HepG2 (cell line): ENCODE results near the gene ANAPC2. TPM values are rescaled to one million over a fixed set of nuclear protein-coding genes. Genes with fewer than 3 reads are reported as not detected.

Experiments used
- MEIS1 ChIP-seq: sonication (generic); formaldehyde crosslinking; IDR thresholded peaks from 2 replicates; pipeline ENCODE4 v1.9.0; 2021; ENCODE audit warnings: mild to moderate bottlenecking, missing genetic modification reagents, moderate library complexity, borderline replicate concordance
- NFYB ChIP-seq: sonication (generic); formaldehyde crosslinking; IDR thresholded peaks from 2 replicates; pipeline ENCODE4 v1.4.0; 2020; ENCODE audit warnings: missing genetic modification reagents
- PRDM15 ChIP-seq: sonication (generic); formaldehyde crosslinking; IDR thresholded peaks from 2 replicates; pipeline ENCODE4 v1.4.0; 2020; ENCODE audit warnings: missing genetic modification reagents
- SALL1 ChIP-seq: sonication (generic); formaldehyde crosslinking; IDR thresholded peaks from 2 replicates; pipeline ENCODE4 v1.8.0; 2022; ENCODE audit warnings: mild to moderate bottlenecking, missing genetic modification reagents
- SETDB1 ChIP-seq: sonication (generic); formaldehyde crosslinking; IDR thresholded peaks from 2 replicates; pipeline ENCODE4 v1.5.1; 2020; ENCODE audit warnings: missing genetic modification reagents, mild to moderate bottlenecking, borderline replicate concordance
- SRSF4 ChIP-seq: fragments of 200-400 bp; formaldehyde crosslinking; IDR thresholded peaks from one replicate; pipeline ENCODE4 v1.6.1; 2018; ENCODE audit warnings: mild to moderate bottlenecking, low read depth, low read length, moderate library complexity; ENCODE audit not compliant: poor library complexity, severe bottlenecking
- STAG1 ChIP-seq: sonication (generic); formaldehyde crosslinking; IDR thresholded peaks from 2 replicates; pipeline ENCODE4 v1.4.0; 2020; ENCODE audit warnings: missing genetic modification reagents
- ZNF263 ChIP-seq: sonication (generic); formaldehyde crosslinking; IDR thresholded peaks from 2 replicates; pipeline ENCODE4 v1.4.0; 2020; ENCODE audit warnings: missing genetic modification reagents
- ZNF558 ChIP-seq: sonication (generic); formaldehyde crosslinking; IDR thresholded peaks from 2 replicates; pipeline ENCODE4 v1.9.0; 2022; ENCODE audit warnings: mild to moderate bottlenecking, missing genetic modification reagents, borderline replicate concordance
- ZNF563 ChIP-seq: sonication (generic); formaldehyde crosslinking; IDR thresholded peaks from 2 replicates; pipeline ENCODE4 v1.8.0; 2022; ENCODE audit warnings: mild to moderate bottlenecking, moderate library complexity, missing genetic modification reagents
- polyA plus RNA-seq, 8 experiments: library from polyadenylated mRNA; depleted of rRNA in 3 of 8; stranded (reverse) in 7 of 8; unstranded in 1 of 8; fragments of >200 nt; fragmentation: Illumina TruSeq in 4 of 8; extraction: Trizol in 4 of 8; gene quantifications; 2 replicates each; pipeline versions ENCODE4 v1.2.1 to v1.2.3, GENCODE V29; 2011 to 2016; ENCODE audit warnings: low read depth in 4 of 8, missing spikeins in 1 of 8, mixed read lengths in 1 of 8; ENCODE audit not compliant: insufficient read depth in 1 of 8
- total RNA-seq, 5 experiments: library from RNA; depleted of rRNA; stranded (reverse); fragments of >200 nt; fragmentation: Illumina TruSeq; extraction: Trizol; gene quantifications; 2 replicates each; pipeline ENCODE4 v1.2.3, GENCODE V29; 2016; ENCODE audit warnings: low read depth in 1 of 5
- TF ChIP-seq, protein P1 (sequence below): IDR thresholded peaks from 2 replicates; pipeline ENCODE4 v1.6.1; 2016; ENCODE audit warnings: control low read depth
- TF ChIP-seq, protein P2 (sequence below): sonication (generic); formaldehyde crosslinking; IDR thresholded peaks from 2 replicates; pipeline ENCODE4; 2020; ENCODE audit warnings: missing genetic modification reagents, mild to moderate bottlenecking, borderline replicate concordance
- TF ChIP-seq, protein P3 (sequence below): sonication (generic); formaldehyde crosslinking; IDR thresholded peaks from 2 replicates; pipeline ENCODE4 v1.9.0; 2021; ENCODE audit warnings: missing genetic modification reagents, borderline replicate concordance
- TF ChIP-seq, protein P4 (sequence below): IDR thresholded peaks from 2 replicates; pipeline ENCODE4 v1.6.1; 2012; ENCODE audit warnings: low read depth, low read length, improper control_type of control experiment

Gene ANAPC2
- total and polyA plus RNA-seq, 2 of the 13 experiments (the other 11 are each of a cell fraction or from before 2014, with no cell fraction given) = 12.3 to 15.4 TPM

GRCh38 chr9:137223078-137223970 is 35.0 kb upstream of the ANAPC2 start (continued):
- TF ChIP-seq, protein P1, sequence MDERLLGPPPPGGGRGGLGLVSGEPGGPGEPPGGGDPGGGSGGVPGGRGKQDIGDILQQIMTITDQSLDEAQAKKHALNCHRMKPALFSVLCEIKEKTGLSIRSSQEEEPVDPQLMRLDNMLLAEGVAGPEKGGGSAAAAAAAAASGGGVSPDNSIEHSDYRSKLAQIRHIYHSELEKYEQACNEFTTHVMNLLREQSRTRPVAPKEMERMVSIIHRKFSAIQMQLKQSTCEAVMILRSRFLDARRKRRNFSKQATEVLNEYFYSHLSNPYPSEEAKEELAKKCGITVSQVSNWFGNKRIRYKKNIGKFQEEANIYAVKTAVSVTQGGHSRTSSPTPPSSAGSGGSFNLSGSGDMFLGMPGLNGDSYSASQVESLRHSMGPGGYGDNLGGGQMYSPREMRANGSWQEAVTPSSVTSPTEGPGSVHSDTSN (CRISPR knock-in tag) = 0 out of 2 replicates have a peak, but pooled peaks have one; percentile 33
- TF ChIP-seq, protein P2, sequence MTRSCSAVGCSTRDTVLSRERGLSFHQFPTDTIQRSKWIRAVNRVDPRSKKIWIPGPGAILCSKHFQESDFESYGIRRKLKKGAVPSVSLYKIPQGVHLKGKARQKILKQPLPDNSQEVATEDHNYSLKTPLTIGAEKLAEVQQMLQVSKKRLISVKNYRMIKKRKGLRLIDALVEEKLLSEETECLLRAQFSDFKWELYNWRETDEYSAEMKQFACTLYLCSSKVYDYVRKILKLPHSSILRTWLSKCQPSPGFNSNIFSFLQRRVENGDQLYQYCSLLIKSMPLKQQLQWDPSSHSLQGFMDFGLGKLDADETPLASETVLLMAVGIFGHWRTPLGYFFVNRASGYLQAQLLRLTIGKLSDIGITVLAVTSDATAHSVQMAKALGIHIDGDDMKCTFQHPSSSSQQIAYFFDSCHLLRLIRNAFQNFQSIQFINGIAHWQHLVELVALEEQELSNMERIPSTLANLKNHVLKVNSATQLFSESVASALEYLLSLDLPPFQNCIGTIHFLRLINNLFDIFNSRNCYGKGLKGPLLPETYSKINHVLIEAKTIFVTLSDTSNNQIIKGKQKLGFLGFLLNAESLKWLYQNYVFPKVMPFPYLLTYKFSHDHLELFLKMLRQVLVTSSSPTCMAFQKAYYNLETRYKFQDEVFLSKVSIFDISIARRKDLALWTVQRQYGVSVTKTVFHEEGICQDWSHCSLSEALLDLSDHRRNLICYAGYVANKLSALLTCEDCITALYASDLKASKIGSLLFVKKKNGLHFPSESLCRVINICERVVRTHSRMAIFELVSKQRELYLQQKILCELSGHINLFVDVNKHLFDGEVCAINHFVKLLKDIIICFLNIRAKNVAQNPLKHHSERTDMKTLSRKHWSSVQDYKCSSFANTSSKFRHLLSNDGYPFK = peak; percentile 50; the same call in 1 of the 2 replicates
- TF ChIP-seq SRSF4 = no peak
- peak; percentile 11; the same call in 1 of the 2 replicates for TF ChIP-seq ZNF263 (CRISPR knock-in tag)
- TF ChIP-seq ZNF563 = peak; percentile 53; the same call in 1 of the 2 replicates
- TF ChIP-seq, protein P3, sequence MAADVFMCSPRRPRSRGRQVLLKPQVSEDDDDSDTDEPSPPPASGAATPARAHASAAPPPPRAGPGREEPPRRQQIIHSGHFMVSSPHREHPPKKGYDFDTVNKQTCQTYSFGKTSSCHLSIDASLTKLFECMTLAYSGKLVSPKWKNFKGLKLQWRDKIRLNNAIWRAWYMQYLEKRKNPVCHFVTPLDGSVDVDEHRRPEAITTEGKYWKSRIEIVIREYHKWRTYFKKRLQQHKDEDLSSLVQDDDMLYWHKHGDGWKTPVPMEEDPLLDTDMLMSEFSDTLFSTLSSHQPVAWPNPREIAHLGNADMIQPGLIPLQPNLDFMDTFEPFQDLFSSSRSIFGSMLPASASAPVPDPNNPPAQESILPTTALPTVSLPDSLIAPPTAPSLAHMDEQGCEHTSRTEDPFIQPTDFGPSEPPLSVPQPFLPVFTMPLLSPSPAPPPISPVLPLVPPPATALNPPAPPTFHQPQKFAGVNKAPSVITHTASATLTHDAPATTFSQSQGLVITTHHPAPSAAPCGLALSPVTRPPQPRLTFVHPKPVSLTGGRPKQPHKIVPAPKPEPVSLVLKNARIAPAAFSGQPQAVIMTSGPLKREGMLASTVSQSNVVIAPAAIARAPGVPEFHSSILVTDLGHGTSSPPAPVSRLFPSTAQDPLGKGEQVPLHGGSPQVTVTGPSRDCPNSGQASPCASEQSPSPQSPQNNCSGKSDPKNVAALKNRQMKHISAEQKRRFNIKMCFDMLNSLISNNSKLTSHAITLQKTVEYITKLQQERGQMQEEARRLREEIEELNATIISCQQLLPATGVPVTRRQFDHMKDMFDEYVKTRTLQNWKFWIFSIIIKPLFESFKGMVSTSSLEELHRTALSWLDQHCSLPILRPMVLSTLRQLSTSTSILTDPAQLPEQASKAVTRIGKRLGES (CRISPR knock-in tag) = 0 out of 2 replicates have a peak, but pooled peaks have one; percentile 26
- peak; percentile 98 for TF ChIP-seq PRDM15 (CRISPR knock-in tag)
- TF ChIP-seq, protein P4, sequence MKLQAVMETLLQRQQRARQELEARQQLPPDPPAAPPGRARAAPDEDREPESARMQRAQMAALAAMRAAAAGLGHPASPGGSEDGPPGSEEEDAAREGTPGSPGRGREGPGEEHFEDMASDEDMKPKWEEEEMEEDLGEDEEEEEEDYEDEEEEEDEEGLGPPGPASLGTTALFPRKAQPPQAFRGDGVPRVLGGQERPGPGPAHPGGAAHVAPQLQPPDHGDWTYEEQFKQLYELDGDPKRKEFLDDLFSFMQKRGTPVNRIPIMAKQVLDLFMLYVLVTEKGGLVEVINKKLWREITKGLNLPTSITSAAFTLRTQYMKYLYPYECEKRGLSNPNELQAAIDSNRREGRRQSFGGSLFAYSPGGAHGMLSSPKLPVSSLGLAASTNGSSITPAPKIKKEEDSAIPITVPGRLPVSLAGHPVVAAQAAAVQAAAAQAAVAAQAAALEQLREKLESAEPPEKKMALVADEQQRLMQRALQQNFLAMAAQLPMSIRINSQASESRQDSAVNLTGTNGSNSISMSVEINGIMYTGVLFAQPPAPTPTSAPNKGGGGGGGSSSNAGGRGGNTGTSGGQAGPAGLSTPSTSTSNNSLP = peak; percentile 15; the same call in 1 of the 2 replicates
- TF ChIP-seq MEIS1 (CRISPR knock-in tag) = peak; percentile 61; the same call in 1 of the 2 replicates
- peak; percentile 70 for TF ChIP-seq NFYB (CRISPR knock-in tag)
- 0 out of 2 replicates have a peak, but pooled peaks have one; percentile 33 for TF ChIP-seq ZNF558 (CRISPR knock-in tag)
- TF ChIP-seq STAG1 = 0 out of 2 replicates have a peak, but pooled peaks have one; percentile 8
- TF ChIP-seq SETDB1 (CRISPR knock-in tag) = no peak
- peak; percentile 46 for TF ChIP-seq SALL1 (CRISPR knock-in tag)
